ENCODE measurements around the gene AOAH.

AOAH gene

GRCh38 chr7:36749282-36749960 is 25.1 kb upstream of the AOAH start:
- peak; percentile 24 to 64 for DNase-seq (ENCODE audit: low read depth in 2 of 2)
- H3K4me3 ChIP-seq (replicated peaks in 1 of 2; ENCODE audit: low read depth in 2 of 2, low read length in 2 of 2), result no peak overlapping the region
- no peak for TF ChIP-seq CTCF (IDR thresholded peaks at IDR 0.05; ENCODE audit: low read depth, low read length)

- no peak for DNase-seq (ENCODE audit: low read depth in 2 of 2)
- TF ChIP-seq CTCF (IDR thresholded peaks at IDR 0.05; ENCODE audit: low read depth, low read length), result no peak
- H3K4me3 ChIP-seq (replicated peaks in 1 of 2; ENCODE audit: low read depth in 2 of 2, low read length in 2 of 2), result no peak overlapping the region
Measured at GRCh38 chr7:36748017-36748487, 23.8 kb upstream of the AOAH start.

GRCh38 chr7:36747280-36748016 is 23.2 kb upstream of the AOAH start:
- no peak overlapping the region for H3K4me3 ChIP-seq (replicated peaks in 1 of 2; ENCODE audit: low read depth in 2 of 2, low read length in 2 of 2)
- peak; percentile 27 to 85 for DNase-seq (ENCODE audit: low read depth in 2 of 2)
- TF ChIP-seq CTCF (IDR thresholded peaks at IDR 0.05; ENCODE audit: low read depth, low read length), result no peak

GRCh38 chr7:36746347-36746746 is 22.1 kb upstream of the AOAH start:
- no peak overlapping the region for H3K4me3 ChIP-seq (replicated peaks in 1 of 2; ENCODE audit: low read depth in 2 of 2, low read length in 2 of 2)
- TF ChIP-seq CTCF (IDR thresholded peaks at IDR 0.05; ENCODE audit: low read depth, low read length), result no peak
- peak; percentile 12 to 89 for DNase-seq (ENCODE audit: low read depth in 2 of 2)

DNA sequence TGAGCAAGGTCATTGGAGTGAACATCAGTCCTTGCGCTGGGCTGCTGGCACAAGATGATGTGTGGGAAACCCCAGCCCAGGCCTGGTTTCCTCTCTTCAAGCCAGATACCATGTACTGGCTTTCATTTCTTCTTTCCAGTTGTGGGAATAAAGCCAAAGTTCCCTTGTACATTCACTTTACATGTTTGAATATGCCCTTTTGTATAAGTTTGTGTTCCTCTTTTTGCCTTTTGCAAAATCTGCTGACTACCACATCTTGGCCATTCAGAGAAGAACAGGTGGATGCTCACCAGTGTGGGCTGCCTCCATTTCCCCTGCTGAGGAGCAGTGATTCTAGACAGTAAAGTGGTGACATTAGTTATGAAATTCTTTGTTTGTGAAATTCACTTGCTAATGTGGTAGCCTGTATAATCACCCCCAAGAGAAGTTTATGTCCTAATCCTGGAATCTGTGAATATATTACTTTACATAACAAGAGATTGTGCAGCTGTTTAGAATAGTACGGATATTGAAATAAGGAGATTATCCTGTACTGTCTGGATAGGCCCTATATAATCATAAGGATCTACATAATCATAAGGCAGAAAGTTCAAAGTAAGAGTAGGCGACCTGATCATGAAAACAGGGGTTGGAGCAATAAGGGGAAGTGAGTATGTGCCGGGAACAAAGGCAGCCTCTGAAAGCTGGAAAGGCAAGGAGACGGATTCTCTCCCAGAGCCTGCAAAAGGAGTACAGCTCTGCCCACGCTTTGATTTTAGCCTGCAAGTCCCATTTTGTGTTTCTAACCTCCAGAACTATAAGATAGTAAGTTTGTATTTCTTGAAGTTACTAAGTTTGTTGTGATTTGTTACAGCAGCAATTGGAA is 18.8 kb upstream of the AOAH start:
- DNase-seq (ENCODE audit: low read depth in 2 of 2), result no peak
- H3K4me3 ChIP-seq (replicated peaks in 1 of 2; ENCODE audit: low read depth in 2 of 2, low read length in 2 of 2), result no peak overlapping the region
- no peak for TF ChIP-seq CTCF (IDR thresholded peaks at IDR 0.05; ENCODE audit: low read depth, low read length)

- H3K4me3 ChIP-seq (replicated peaks in 1 of 2; ENCODE audit: low read depth in 2 of 2, low read length in 2 of 2), result no peak overlapping the region
- TF ChIP-seq CTCF (IDR thresholded peaks at IDR 0.05; ENCODE audit: low read depth, low read length), result no peak
- DNase-seq (ENCODE audit: low read depth in 2 of 2), result no peak
Measured at GRCh38 chr7:36741866-36742265, 17.6 kb upstream of the AOAH start.

Data from cardiac fibroblast (primary cell).